Fibroblast of skin of scalp (primary cell): ENCODE results near the gene MMP3.

Experiments
- DNase-seq: peaks from one replicate; pipeline ENCODE4 v3.0.0-alpha.2; 2013

Gene MMP3

GRCh38 chr11:102831489-102832440 lies 11.6 kb downstream of the MMP3 start:
- DNase-seq: peak; percentile 79

GRCh38 chr11:102831128-102831488 lies 12.3 kb downstream of the MMP3 start:
- no peak for DNase-seq

- peak; percentile 31 for DNase-seq
Observed at GRCh38 chr11:102830001-102830727, 13.2 kb downstream of the MMP3 start.

GRCh38 chr11:102829316-102830000 lies 14.0 kb downstream of the MMP3 start:
- no peak for DNase-seq

- DNase-seq: no peak
Observed at GRCh38 chr11:102824556-102824955, 18.9 kb downstream of the MMP3 start.

GRCh38 chr11:102819491-102819890 lies 23.9 kb downstream of the MMP3 start:
- DNase-seq: no peak

GRCh38 chr11:102813484-102813883 lies 29.9 kb downstream of the MMP3 start:
- DNase-seq: no peak

- DNase-seq: no peak
Observed at GRCh38 chr11:102812188-102812587, 31.2 kb downstream of the MMP3 start.

- peak; percentile 47 for DNase-seq
Observed at GRCh38 chr11:102810950-102811660, 32.3 kb downstream of the MMP3 start.

- DNase-seq: no peak
Observed at GRCh38 chr11:102809971-102810370, 33.4 kb downstream of the MMP3 start.

GRCh38 chr11:102807921-102808320 lies 35.5 kb downstream of the MMP3 start:
- no peak for DNase-seq

- DNase-seq: peak; percentile 74
Observed at GRCh38 chr11:102806296-102806695, 37.1 kb downstream of the MMP3 start.

GRCh38 chr11:102802341-102802740 lies 41.1 kb downstream of the MMP3 start:
- DNase-seq: peak; percentile 97

GRCh38 chr11:102800767-102801166 lies 42.6 kb downstream of the MMP3 start:
- DNase-seq: peak; percentile 42

GRCh38 chr11:102799681-102800340 lies 43.6 kb downstream of the MMP3 start:
- DNase-seq: peak; percentile 24

GRCh38 chr11:102798012-102798746 lies 45.2 kb downstream of the MMP3 start, which contains the start of gene MMP1:
Gene MMP1 (minus strand): TSS chr11:102798160. CDS start chr11:102798092, 68 bp downstream.
- peak; percentile 71 for DNase-seq

- peak; percentile 68 for DNase-seq
Observed at GRCh38 chr11:102794382-102794781, 49.0 kb downstream of the MMP3 start.

- DNase-seq: no peak
Observed at GRCh38 chr11:102793677-102794290, 49.6 kb downstream of the MMP3 start.

- DNase-seq: no peak
Observed at GRCh38 chr11:102792604-102793003, 50.8 kb downstream of the MMP3 start.

GRCh38 chr11:102791271-102792036 lies 52.0 kb downstream of the MMP3 start:
- no peak for DNase-seq
